Activated CD4-positive, alpha-beta T cell treated with anti-CD3 and anti-CD28 coated beads, Interleukin-2, amount 50 U/mL, for 48 hours (primary cell): ENCODE measurements around the gene UBE2O.

Experiments
- DNase-seq, 2 experiments: peaks; one replicate each; pipeline ENCODE4 v3.0.0-alpha.2; 2020

UBE2O gene

GRCh38 chr17:76385892-76386786 is 66.8 kb downstream of the UBE2O start:
- peak; percentile 90 to 91 for DNase-seq

GRCh38 chr17:76384987-76385891 is 67.7 kb downstream of the UBE2O start:
- peak; percentile 45 to 61 for DNase-seq

- peak; percentile 75 to 78 for DNase-seq
These were observed 68.5 kb downstream of the UBE2O start, which contains the start of gene SPHK1 for GRCh38 chr17:76384222-76384986. Gene SPHK1 (plus strand): TSS chr17:76384609. CDS start chr17:76385645, 1,036 bp downstream.

GRCh38 chr17:76383546-76384221 is 69.3 kb downstream of the UBE2O start:
- peak; percentile 59 to 66 for DNase-seq

GRCh38 chr17:76382803-76383545 is 70.0 kb downstream of the UBE2O start:
- peak; percentile 73 to 82 for DNase-seq

GRCh38 chr17:76382351-76382802 is 70.6 kb downstream of the UBE2O start:
- DNase-seq: peak; percentile 25 to 50

- DNase-seq: no peak
These were observed 71.2 kb downstream of the UBE2O start for GRCh38 chr17:76381633-76382350.

- no peak for DNase-seq
These were observed 73.1 kb downstream of the UBE2O start for GRCh38 chr17:76379646-76380376.

GRCh38 chr17:76379275-76379641 is 73.7 kb downstream of the UBE2O start:
- no peak for DNase-seq

- DNase-seq: no peak
These were observed 74.2 kb downstream of the UBE2O start for GRCh38 chr17:76378548-76379274.

GRCh38 chr17:76376318-76377133 is 76.4 kb downstream of the UBE2O start:
- no peak for DNase-seq

GRCh38 chr17:76371656-76372628 is 81.0 kb downstream of the UBE2O start:
- no peak for DNase-seq

- peak; percentile 36 to 38 for DNase-seq
These were observed 82.5 kb downstream of the UBE2O start for GRCh38 chr17:76370261-76370993.

- no peak for DNase-seq
These were observed 83.1 kb downstream of the UBE2O start for GRCh38 chr17:76369804-76370203.

GRCh38 chr17:76369379-76369778 is 83.6 kb downstream of the UBE2O start:
- no peak for DNase-seq

- no peak for DNase-seq
These were observed 84.4 kb downstream of the UBE2O start for GRCh38 chr17:76368545-76368944.
